HCT116 (cell line): ENCODE results near the gene PDIK1L. TPM values are rescaled to one million over a fixed set of nuclear protein-coding genes. Genes with fewer than 3 reads are reported as not detected.

Source experiments
- ATAC-seq: fragments of 200-7000 bp; cut with Tn5 transposase; 2 replicates; pipeline ENCODE4 v1.9.1; 2020; ENCODE audit warnings: mild to moderate bottlenecking, moderate library complexity
- BruUV-seq: library from RNA; stranded (reverse); fragments of 400-500 nt; replicated peaks from 2 replicates; lab custom pipeline; 2021; lab: Mats Ljungman, UMichigan
- CTCF ChIA-PET: fragments of 300-600 bp; sonication (Branson Sonifier 250); formaldehyde crosslinking; loops from one replicate; lab custom pipeline; 2021; ENCODE audit warnings: antibody characterized with exemption; lab: Charles Lee
- POLR2A ChIA-PET: fragments of 300-600, 350-600 bp; sonication (Branson Sonifier 250); formaldehyde crosslinking; loops from one replicate; lab custom pipeline; 2021; ENCODE audit warnings: antibody characterized with exemption; lab: Charles Lee
- RAD21 ChIA-PET, 2 experiments: fragments of 300-600 bp; sonication (Branson Sonifier 250); formaldehyde crosslinking; loops; one replicate each; lab custom pipeline; 2023; ENCODE audit warnings: low total read pairs in 2 of 2; ENCODE audit not compliant: uncharacterized antibody in 2 of 2, unreplicated experiment in 2 of 2, low non-redundant PET in 1 of 2; lab: Charles Lee
- DNase-seq: peaks from one replicate; pipeline ENCODE4 v3.0.0-alpha.2; 2010; ENCODE audit warnings: low read depth, low spot score
- H2AFZ ChIP-seq: fragments of 200-600 bp; shearing (Covaris generic), sonication (generic); 2 replicates; pipeline ENCODE4 v1.6.1; 2017; ENCODE audit warnings: low read depth, mixed run types, mixed read lengths, antibody characterized with exemption, low read length; ENCODE audit not compliant: poor library complexity, severe bottlenecking
- H3K27ac ChIP-seq: 2 replicates; pipeline ENCODE4 v1.5.1; 2012; ENCODE audit warnings: low read depth, low read length
- H3K27me3 ChIP-seq: fragments of 200-600 bp; sonication (generic); 2 replicates; pipeline ENCODE4 v1.6.1; 2016; ENCODE audit warnings: mixed run types, low read length, mixed read lengths; ENCODE audit not compliant: insufficient read depth
- H3K36me3 ChIP-seq, 2 experiments: fragments of 200-500 bp in 1 of 2; fragments of 200-600 bp in 1 of 2; sonication (Bioruptor generic) in 1 of 2; sonication (generic) in 1 of 2; 2 replicates each; pipeline versions ENCODE4 v1.5.1 to v1.6.1; 2014 to 2016; ENCODE audit warnings: low read length in 2 of 2, inconsistent platforms in 1 of 2, mixed read lengths in 1 of 2, mixed run types in 1 of 2; ENCODE audit not compliant: insufficient read depth in 2 of 2, control insufficient read depth in 1 of 2
- H3K4me1 ChIP-seq, 2 experiments: fragments of 200-600 bp in 1 of 2; sonication (generic) in 1 of 2; 2 replicates each; pipeline versions ENCODE4 v1.5.1 to v1.6.1; 2012 to 2017; ENCODE audit warnings: low read length in 2 of 2, inconsistent platforms in 1 of 2, mild to moderate bottlenecking in 1 of 2, mixed read lengths in 1 of 2, mixed run types in 1 of 2, moderate library complexity in 1 of 2; ENCODE audit not compliant: insufficient read depth in 2 of 2, control insufficient read depth in 1 of 2
- H3K4me2 ChIP-seq: fragments of 200-600 bp; sonication (generic); 2 replicates; pipeline ENCODE4 v1.6.1; 2017; ENCODE audit warnings: mixed run types, low read length, mixed read lengths
- H3K4me3 ChIP-seq, 2 experiments: fragments of 200-600 bp in 1 of 2; sonication (generic) in 1 of 2; replicated peaks in 1 of 2; 2 replicates each; pipeline ENCODE4 v1.5.1; 2011 to 2016; ENCODE audit warnings: low read length in 2 of 2, control low read depth in 1 of 2, low read depth in 1 of 2, mild to moderate bottlenecking in 1 of 2, mixed read lengths in 1 of 2, mixed run types in 1 of 2
- H3K79me2 ChIP-seq: fragments of 200-600 bp; sonication (generic); 2 replicates; pipeline ENCODE4 v1.6.1; 2017; ENCODE audit warnings: mild to moderate bottlenecking, mixed run types, low read length, moderate library complexity, mixed read lengths; ENCODE audit not compliant: insufficient read depth
- H3K9ac ChIP-seq: fragments of 200-600 bp; sonication (generic); 2 replicates; pipeline ENCODE4 v1.6.1; 2016; ENCODE audit warnings: low read length, mixed read lengths
- H3K9me2 ChIP-seq: fragments of 200-600 bp; sonication (generic), shearing (Covaris generic); 2 replicates; pipeline ENCODE4 v1.6.1; 2017; ENCODE audit warnings: mixed run types, mild to moderate bottlenecking, moderate library complexity; ENCODE audit not compliant: insufficient read depth
- H3K9me3 ChIP-seq, 2 experiments: fragments of 200-500 bp in 1 of 2; fragments of 200-600 bp in 1 of 2; sonication (Bioruptor generic) in 1 of 2; sonication (generic) in 1 of 2; 2 replicates each; pipeline ENCODE4 v1.6.1; 2014 to 2017; ENCODE audit warnings: low read length in 2 of 2, mixed read lengths in 2 of 2, inconsistent platforms in 1 of 2, low read depth in 1 of 2, mild to moderate bottlenecking in 1 of 2, mixed run types in 1 of 2, moderate library complexity in 1 of 2; ENCODE audit not compliant: control insufficient read depth in 1 of 2, insufficient read depth in 1 of 2
- H4K20me1 ChIP-seq: fragments of 200-600 bp; sonication (generic), shearing (Covaris generic); 2 replicates; pipeline ENCODE4 v1.6.1; 2017; ENCODE audit warnings: mixed run types, mild to moderate bottlenecking, moderate library complexity; ENCODE audit not compliant: insufficient read depth
- EZH2phosphoT487 ChIP-seq: fragments of 200-600 bp; IDR thresholded peaks from 2 replicates; pipeline ENCODE4 v1.6.1; 2018; ENCODE audit warnings: antibody characterized with exemption, borderline replicate concordance
- JUND ChIP-seq: IDR thresholded peaks from 2 replicates; pipeline ENCODE4 v1.6.1; 2012
- SRF ChIP-seq: IDR thresholded peaks from 2 replicates; pipeline ENCODE4 v1.6.1; 2012; ENCODE audit warnings: low read depth
- intact Hi-C: fragments of 100-400 bp; cut with micrococcal nuclease; formaldehyde crosslinking; loops from 2 replicates; pipeline ENCODE4 v1.10.0; 2022
- total RNA-seq: library from RNA; stranded (reverse); gene quantifications from one replicate; pipeline ENCODE4 v1.2.1, GENCODE V29; 2021; ENCODE audit not compliant: unreplicated experiment
- TF ChIP-seq, protein P1 (sequence below): IDR thresholded peaks from 2 replicates; pipeline ENCODE4 v1.6.1; 2012
- TF ChIP-seq, protein P2 (sequence below): IDR thresholded peaks from 2 replicates; pipeline ENCODE4 v1.6.1; 2012; ENCODE audit warnings: low read depth

PDIK1L gene
- total RNA-seq, 1 experiment from 2014 or later, result 8.8 TPM

DNA sequence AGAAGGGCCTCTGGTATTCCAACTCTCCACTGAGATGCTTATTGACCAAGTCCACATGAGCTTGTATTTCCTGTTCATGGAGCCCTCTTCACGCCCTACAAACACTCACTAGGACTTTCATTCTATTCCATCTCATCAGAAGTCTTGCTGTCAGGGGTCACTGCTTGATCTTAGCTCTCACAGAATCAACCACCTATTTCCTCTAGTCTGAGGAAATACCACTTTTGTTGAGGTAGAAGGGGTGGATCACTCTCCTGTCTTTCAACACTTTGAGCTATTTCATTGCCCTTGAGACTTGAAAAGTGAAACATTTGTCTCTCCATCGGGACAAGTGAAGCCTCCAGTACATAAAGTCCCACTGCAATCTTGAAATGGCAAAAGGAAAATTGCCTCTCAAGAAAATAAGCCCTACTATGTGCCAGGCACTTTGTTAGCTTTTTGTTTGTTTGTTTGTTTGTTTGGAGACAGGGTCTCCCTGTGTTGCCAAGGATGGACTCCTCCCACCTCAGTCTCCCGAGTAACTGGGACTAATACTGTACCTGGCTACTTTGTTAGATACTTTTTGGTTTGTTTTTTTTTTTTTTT lies 27.4 kb downstream of the PDIK1L start:
- CTCF ChIA-PET, result interaction anchor here (1.0 kb wide), 2 partner anchors 18 to 95 kb away, joined by 3 read pairs; partner anchors contain the start of gene CEP85
- H3K27ac ChIP-seq, result no peak overlapping the region
- intact Hi-C loops, result no loop called here
- H3K9ac ChIP-seq, result no peak overlapping the region
- no peaks in the 10 kb centered on the region for H4K20me1 ChIP-seq
- H2AFZ ChIP-seq, result no peak overlapping the region
- DNase-seq, result no peak
- H3K9me2 ChIP-seq, result no peaks in the 10 kb centered on the region
- no peaks in the 10 kb centered on the region for H3K79me2 ChIP-seq
- H3K27me3 ChIP-seq, result no peaks in the 10 kb centered on the region
- RAD21 ChIA-PET, result no interaction called here
- peaks cover 14 to 29% of the 10 kb centered on the region in 2 experiments for H3K4me1 ChIP-seq
- TF ChIP-seq, protein P1, sequence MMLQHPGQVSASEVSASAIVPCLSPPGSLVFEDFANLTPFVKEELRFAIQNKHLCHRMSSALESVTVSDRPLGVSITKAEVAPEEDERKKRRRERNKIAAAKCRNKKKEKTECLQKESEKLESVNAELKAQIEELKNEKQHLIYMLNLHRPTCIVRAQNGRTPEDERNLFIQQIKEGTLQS, result no peak
- no peak for TF ChIP-seq JUND
- TF ChIP-seq EZH2phosphoT487, result no peak
- TF ChIP-seq, protein P2, sequence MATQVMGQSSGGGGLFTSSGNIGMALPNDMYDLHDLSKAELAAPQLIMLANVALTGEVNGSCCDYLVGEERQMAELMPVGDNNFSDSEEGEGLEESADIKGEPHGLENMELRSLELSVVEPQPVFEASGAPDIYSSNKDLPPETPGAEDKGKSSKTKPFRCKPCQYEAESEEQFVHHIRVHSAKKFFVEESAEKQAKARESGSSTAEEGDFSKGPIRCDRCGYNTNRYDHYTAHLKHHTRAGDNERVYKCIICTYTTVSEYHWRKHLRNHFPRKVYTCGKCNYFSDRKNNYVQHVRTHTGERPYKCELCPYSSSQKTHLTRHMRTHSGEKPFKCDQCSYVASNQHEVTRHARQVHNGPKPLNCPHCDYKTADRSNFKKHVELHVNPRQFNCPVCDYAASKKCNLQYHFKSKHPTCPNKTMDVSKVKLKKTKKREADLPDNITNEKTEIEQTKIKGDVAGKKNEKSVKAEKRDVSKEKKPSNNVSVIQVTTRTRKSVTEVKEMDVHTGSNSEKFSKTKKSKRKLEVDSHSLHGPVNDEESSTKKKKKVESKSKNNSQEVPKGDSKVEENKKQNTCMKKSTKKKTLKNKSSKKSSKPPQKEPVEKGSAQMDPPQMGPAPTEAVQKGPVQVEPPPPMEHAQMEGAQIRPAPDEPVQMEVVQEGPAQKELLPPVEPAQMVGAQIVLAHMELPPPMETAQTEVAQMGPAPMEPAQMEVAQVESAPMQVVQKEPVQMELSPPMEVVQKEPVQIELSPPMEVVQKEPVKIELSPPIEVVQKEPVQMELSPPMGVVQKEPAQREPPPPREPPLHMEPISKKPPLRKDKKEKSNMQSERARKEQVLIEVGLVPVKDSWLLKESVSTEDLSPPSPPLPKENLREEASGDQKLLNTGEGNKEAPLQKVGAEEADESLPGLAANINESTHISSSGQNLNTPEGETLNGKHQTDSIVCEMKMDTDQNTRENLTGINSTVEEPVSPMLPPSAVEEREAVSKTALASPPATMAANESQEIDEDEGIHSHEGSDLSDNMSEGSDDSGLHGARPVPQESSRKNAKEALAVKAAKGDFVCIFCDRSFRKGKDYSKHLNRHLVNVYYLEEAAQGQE, result no peak
- no peak for TF ChIP-seq SRF
- TF ChIP-seq, all 23 proteins: peak for 0
- H3K9me3 ChIP-seq, result no peaks in the 10 kb centered on the region
- no peak for ATAC-seq
- BruUV-seq, result no TSS peak
- POLR2A ChIA-PET, result interaction anchor here (0.7 to 1.2 kb wide), 4 partner anchors 16 to 103 kb away, joined by 3 to 4 read pairs (median 3); partner anchors contain the start of genes PDIK1L and ZNF593
- H3K4me3 ChIP-seq, result no peak overlapping the region
- H3K4me2 ChIP-seq, result no peak overlapping the region
- H3K36me3 ChIP-seq, result no peaks in the 10 kb centered on the region
